H9 (cell line): ENCODE measurements around the gene ARRB1. TPM values are rescaled to one million over a fixed set of nuclear protein-coding genes. Genes with fewer than 3 reads are reported as not detected.

ENCODE experiments used
- DNase-seq: peaks from one replicate; pipeline ENCODE4 v3.0.0-alpha.2; 2017
- H2AFZ ChIP-seq: one replicate; pipeline ENCODE4 v1.6.1; 2013; ENCODE audit warnings: mild to moderate bottlenecking, low read length, control low read depth, moderate library complexity
- H2AK5ac ChIP-seq: 2 replicates; pipeline ENCODE4 v1.6.1; 2013; ENCODE audit warnings: low read length, control low read depth, mixed read lengths; ENCODE audit not compliant: insufficient read length
- H2BK120ac ChIP-seq: one replicate; pipeline ENCODE4 v1.6.1; 2013; ENCODE audit warnings: low read depth, mild to moderate bottlenecking, low read length, control low read depth, inconsistent platforms; ENCODE audit not compliant: poor library complexity, severe bottlenecking
- H2BK12ac ChIP-seq: 2 replicates; pipeline ENCODE4 v1.6.1; 2013; ENCODE audit warnings: low read length, control low read depth, mixed read lengths, low read depth; ENCODE audit not compliant: insufficient read length
- H2BK15ac ChIP-seq: 2 replicates; pipeline ENCODE4 v1.6.1; 2013; ENCODE audit warnings: low read depth, low read length, control low read depth
- H2BK20ac ChIP-seq: one replicate; pipeline ENCODE4 v1.6.1; 2013; ENCODE audit warnings: low read depth, mild to moderate bottlenecking, low read length, control low read depth, inconsistent platforms; ENCODE audit not compliant: poor library complexity, severe bottlenecking
- H2BK5ac ChIP-seq: 2 replicates; pipeline ENCODE4 v1.6.1; 2013; ENCODE audit warnings: low read length, control low read depth, mixed read lengths; ENCODE audit not compliant: insufficient read length
- H3K14ac ChIP-seq: 2 replicates; pipeline ENCODE4 v1.6.1; 2013; ENCODE audit warnings: low read length, control low read depth; ENCODE audit not compliant: insufficient read depth
- H3K18ac ChIP-seq: 2 replicates; pipeline ENCODE4 v1.6.1; 2013; ENCODE audit warnings: low read depth, mild to moderate bottlenecking, mixed read lengths, low read length, control low read depth; ENCODE audit not compliant: insufficient read length
- H3K23ac ChIP-seq: 2 replicates; pipeline ENCODE4 v1.6.1; 2013; ENCODE audit warnings: low read length, control low read depth, mixed read lengths, low read depth; ENCODE audit not compliant: insufficient read length
- H3K23me2 ChIP-seq: 2 replicates; pipeline ENCODE4 v1.6.1; 2013; ENCODE audit warnings: low read depth, mild to moderate bottlenecking, mixed read lengths, low read length, control low read depth; ENCODE audit not compliant: insufficient read length, poor library complexity, severe bottlenecking
- H3K27ac ChIP-seq: 2 replicates; pipeline ENCODE4 v1.5.1; 2013; ENCODE audit warnings: low read length, control low read depth, mixed read lengths, low read depth; ENCODE audit not compliant: insufficient read length
- H3K27me3 ChIP-seq: 2 replicates; pipeline ENCODE4 v1.6.1; 2013; ENCODE audit warnings: low read length, control low read depth, inconsistent platforms; ENCODE audit not compliant: insufficient read depth
- H3K4ac ChIP-seq: 2 replicates; pipeline ENCODE4 v1.6.1; 2013; ENCODE audit warnings: low read depth, mild to moderate bottlenecking, control low read depth, inconsistent platforms, low read length, moderate library complexity
- H3K4me1 ChIP-seq: 2 replicates; pipeline ENCODE4 v1.6.1; 2013; ENCODE audit warnings: low read length, control low read depth, inconsistent platforms; ENCODE audit not compliant: insufficient read depth
- H3K4me2 ChIP-seq: 2 replicates; pipeline ENCODE4 v1.6.1; 2013; ENCODE audit warnings: low read length, control low read depth, mixed read lengths; ENCODE audit not compliant: insufficient read length, insufficient read depth
- H3K56ac ChIP-seq: 2 replicates; pipeline ENCODE4 v1.6.1; 2013; ENCODE audit warnings: low read depth, mild to moderate bottlenecking, mixed read lengths, low read length, control low read depth; ENCODE audit not compliant: insufficient read length
- H3K79me1 ChIP-seq: 2 replicates; pipeline ENCODE4 v1.6.1; 2013; ENCODE audit warnings: low read depth, mild to moderate bottlenecking, moderate library complexity, low read length, control low read depth, inconsistent platforms; ENCODE audit not compliant: insufficient read depth, poor library complexity, severe bottlenecking
- H3K79me2 ChIP-seq: 2 replicates; pipeline ENCODE4 v1.6.1; 2013; ENCODE audit warnings: low read length, control low read depth, inconsistent platforms; ENCODE audit not compliant: insufficient read depth
- H3K9ac ChIP-seq: 2 replicates; pipeline ENCODE4 v1.6.1; 2013; ENCODE audit warnings: low read length, control low read depth, mixed read lengths; ENCODE audit not compliant: insufficient read length; ENCODE audit errors: extremely low read depth
- H3K9me3 ChIP-seq: one replicate; pipeline ENCODE4 v1.6.1; 2013; ENCODE audit warnings: low read depth, low read length, inconsistent platforms; ENCODE audit not compliant: control insufficient read depth
- H3T11ph ChIP-seq: one replicate; pipeline ENCODE4 v1.6.1; 2013; ENCODE audit warnings: mild to moderate bottlenecking, low read length, control low read depth, inconsistent platforms
- H4K20me1 ChIP-seq: one replicate; pipeline ENCODE4 v1.6.1; 2013; ENCODE audit not compliant: control insufficient read depth, insufficient read length, insufficient read depth
- H4K5ac ChIP-seq: 2 replicates; pipeline ENCODE4 v1.6.1; 2013; ENCODE audit warnings: low read depth, mild to moderate bottlenecking, mixed read lengths, low read length, control low read depth; ENCODE audit not compliant: insufficient read length
- H4K8ac ChIP-seq: replicated peaks from 2 replicates; pipeline ENCODE4 v1.6.1; 2013; ENCODE audit warnings: low read length, control low read depth, mixed read lengths, low read depth; ENCODE audit not compliant: insufficient read length
- H4K91ac ChIP-seq: 2 replicates; pipeline ENCODE4 v1.6.1; 2013; ENCODE audit warnings: low read depth, mild to moderate bottlenecking, moderate library complexity, mixed read lengths, low read length, control low read depth; ENCODE audit not compliant: insufficient read length
- H3K27ac Mint-ChIP-seq, 3 experiments: 2 replicates in 2 of 3; 3 replicates in 1 of 3; pipeline ENCODE4 v1.8.0; 2020 to 2021; ENCODE audit warnings: mixed read lengths in 3 of 3, mild to moderate bottlenecking in 1 of 3, moderate library complexity in 1 of 3
- H3K27me3 Mint-ChIP-seq: 2 replicates; pipeline ENCODE4 v1.8.0; 2021; ENCODE audit warnings: low read depth, mild to moderate bottlenecking, moderate library complexity, mixed read lengths
- H3K36me3 Mint-ChIP-seq, 3 experiments: 2 replicates in 2 of 3; 3 replicates in 1 of 3; pipeline ENCODE4 v1.8.0; 2020 to 2021; ENCODE audit warnings: low read depth in 3 of 3, mixed read lengths in 3 of 3; ENCODE audit not compliant: insufficient read depth in 1 of 3
- H3K4me1 Mint-ChIP-seq, 2 experiments: 2 replicates each; pipeline ENCODE4 v1.8.0; 2020; ENCODE audit warnings: mixed read lengths in 2 of 2
- H3K4me3 Mint-ChIP-seq, 2 experiments: 2 replicates in 1 of 2; 3 replicates in 1 of 2; pipeline ENCODE4 v1.8.0; 2020 to 2021; ENCODE audit warnings: mild to moderate bottlenecking in 2 of 2, mixed read lengths in 2 of 2, moderate library complexity in 1 of 2
- H3K9me3 Mint-ChIP-seq, 2 experiments: 2 replicates in 1 of 2; 3 replicates in 1 of 2; pipeline ENCODE4 v1.8.0; 2020; ENCODE audit warnings: mild to moderate bottlenecking in 2 of 2, mixed read lengths in 2 of 2, moderate library complexity in 1 of 2
- CTCF ChIP-seq: fragments of 200-600 bp; sonication (generic); conservative IDR thresholded peaks from 3 replicates; pipeline ENCODE4 v1.8.0; 2021; ENCODE audit warnings: antibody characterized with exemption, mild to moderate bottlenecking
- WGBS: extraction: QIAGEN DNeasy Blood & Tissue Kit; methylation state at CpG from one replicate; pipeline ENCODE4 v1.1.7; 2013; ENCODE audit warnings: missing lambda C conversion rate, low lambda C conversion rate, mixed read lengths; ENCODE audit not compliant: insufficient read length; ENCODE audit errors: extremely low coverage; 5-methylcytosine and 5-hydroxymethylcytosine counted together
- total RNA-seq: library from RNA; stranded (reverse); gene quantifications from 2 replicates; pipeline ENCODE4 v1.2.1, GENCODE V29; 2021

The ARRB1 gene
- total RNA-seq, 1 experiment from 2014 or later = 20.6 TPM

GRCh38 chr11:75373201-75373600, 21.7 kb upstream of the ARRB1 start:
- Histone ChIP-seq H2BK120ac (no peak overlapping the region), H4K5ac (no peak overlapping the region), H2BK12ac (no peak overlapping the region), H4K20me1 (no peaks in the 10 kb centered on the region), H3K56ac (no peak overlapping the region), H2AK5ac (no peak overlapping the region), H3K9me3 (no peaks in the 10 kb centered on the region), H3K23ac (no peak overlapping the region), H3K27ac (no peak overlapping the region), H3K4ac (no peak overlapping the region), H3K9ac (no peak overlapping the region), H2BK20ac (no peak overlapping the region), H3T11ph (no peak overlapping the region), H3K23me2 (no peaks in the 10 kb centered on the region), H3K18ac (no peak overlapping the region), H2BK5ac (no peak overlapping the region), H3K79me1 (no peaks in the 10 kb centered on the region), H3K27me3 (no peaks in the 10 kb centered on the region), H2AFZ (no peak overlapping the region), H4K8ac (no peak overlapping the region), H3K14ac (no peak overlapping the region), H3K4me2 (no peak overlapping the region), H2BK15ac (no peak overlapping the region), H3K4me1 (no peaks in the 10 kb centered on the region; the same call in 1 of the 2 replicates), H4K91ac (no peak overlapping the region), H3K79me2 (no peaks in the 10 kb centered on the region)
- no peak for DNase-seq
- Mint-ChIP-seq H3K9me3 (peaks cover 0 to 2% of the 10 kb centered on the region in 2 experiments; a peak in 1 of 5 replicates), H3K36me3 (no peaks in the 10 kb centered on the region), H3K4me3 (no peak overlapping the region), H3K27me3 (0 out of 2 replicates have a peak, but pooled peaks cover 2% of the 10 kb centered on the region), H3K27ac (no peak overlapping the region), H3K4me1 (peaks cover 0 to 5% of the 10 kb centered on the region in 2 experiments; a peak in 1 of 4 replicates)
- no CpG with 5 or more reads among the region's 8 CpGs for WGBS
- TF ChIP-seq CTCF = no peak
